Osteoblast (primary cell): ENCODE data around the gene RAP1GAP. TPM values are rescaled to one million over a fixed set of nuclear protein-coding genes. Genes with fewer than 3 reads are reported as not detected.

Experiments
- DNase-seq: peaks from one replicate; pipeline ENCODE4 v3.0.0; 2011; ENCODE audit warnings: low spot score, mixed read lengths; ENCODE audit not compliant: insufficient read length; ENCODE audit errors: missing footprints
- H2AFZ ChIP-seq: 2 replicates; pipeline ENCODE4 v1.6.0; 2011; ENCODE audit warnings: mild to moderate bottlenecking, low read length
- H3K27ac ChIP-seq: 2 replicates; pipeline ENCODE4 v1.5.1; 2011; ENCODE audit warnings: mild to moderate bottlenecking, low read depth, low read length, moderate library complexity
- H3K27me3 ChIP-seq: 2 replicates; pipeline ENCODE4 v1.6.0; 2012; ENCODE audit warnings: mild to moderate bottlenecking, control low read depth, inconsistent platforms, low read length, moderate library complexity; ENCODE audit not compliant: insufficient read depth
- H3K36me3 ChIP-seq: 2 replicates; pipeline ENCODE4 v1.5.1; 2011; ENCODE audit warnings: mild to moderate bottlenecking, low read length, control low read depth, moderate library complexity; ENCODE audit not compliant: insufficient read depth
- H3K4me1 ChIP-seq: 2 replicates; pipeline ENCODE4 v1.5.1; 2011; ENCODE audit warnings: mild to moderate bottlenecking, low read length, control low read depth, moderate library complexity; ENCODE audit not compliant: insufficient read depth
- H3K4me2 ChIP-seq: 2 replicates; pipeline ENCODE4 v1.6.0; 2011; ENCODE audit warnings: mild to moderate bottlenecking, low read length; ENCODE audit not compliant: insufficient read depth
- H3K4me3 ChIP-seq: fragments of 200-600 bp; sonication (generic); 3 replicates; pipeline ENCODE4 v1.5.1; 2012; ENCODE audit warnings: mild to moderate bottlenecking, low read length, inconsistent platforms; ENCODE audit not compliant: insufficient read depth
- H3K79me2 ChIP-seq: 2 replicates; pipeline ENCODE4 v1.6.0; 2012; ENCODE audit warnings: mild to moderate bottlenecking, low read length, control low read depth, inconsistent platforms; ENCODE audit not compliant: insufficient read depth
- H3K9me3 ChIP-seq: 2 replicates; pipeline ENCODE4 v1.5.1; 2011; ENCODE audit warnings: low read depth, low read length, control low read depth
- H4K20me1 ChIP-seq: 2 replicates; pipeline ENCODE4 v1.6.0; 2012; ENCODE audit warnings: mild to moderate bottlenecking, low read length, control low read depth; ENCODE audit not compliant: insufficient read depth
- CTCF ChIP-seq: IDR thresholded peaks from 2 replicates; pipeline ENCODE4 v1.5.1; 2011; ENCODE audit warnings: mild to moderate bottlenecking, low read depth, low read length, moderate library complexity; ENCODE audit errors: extremely low read depth
- total RNA-seq: library from RNA; depleted of rRNA; stranded (reverse); fragments of >200 nt; gene quantifications from 2 replicates; pipeline ENCODE4 v1.2.3, GENCODE V29; 2012

RAP1GAP gene
- total RNA-seq, 1 donor: under 0.01 TPM

- Histone ChIP-seq H3K79me2 (no peaks in the 10 kb centered on the region), H3K4me3 (no peak overlapping the region), H3K4me2 (no peak overlapping the region), H3K27me3 (peaks cover 34% of the 10 kb centered on the region), H3K9me3 (no peaks in the 10 kb centered on the region), H2AFZ (no peak overlapping the region), H3K4me1 (no peaks in the 10 kb centered on the region), H4K20me1 (no peaks in the 10 kb centered on the region), H3K36me3 (no peaks in the 10 kb centered on the region), H3K27ac (no peak overlapping the region)
- no peak for DNase-seq
- no peak for TF ChIP-seq CTCF
These were observed 44.4 kb downstream of the RAP1GAP start for GRCh38 chr1:21624571-21625389.

- Histone ChIP-seq H2AFZ (no peak overlapping the region), H3K79me2 (no peaks in the 10 kb centered on the region), H3K36me3 (no peaks in the 10 kb centered on the region), H3K27me3 (peaks cover 34% of the 10 kb centered on the region), H3K4me3 (no peak overlapping the region), H4K20me1 (no peaks in the 10 kb centered on the region), H3K27ac (no peak overlapping the region), H3K4me1 (no peaks in the 10 kb centered on the region), H3K4me2 (no peak overlapping the region), H3K9me3 (no peaks in the 10 kb centered on the region)
- no peak for DNase-seq
- TF ChIP-seq CTCF: no peak
These were observed 45.7 kb downstream of the RAP1GAP start for GRCh38 chr1:21623410-21623961.

DNA sequence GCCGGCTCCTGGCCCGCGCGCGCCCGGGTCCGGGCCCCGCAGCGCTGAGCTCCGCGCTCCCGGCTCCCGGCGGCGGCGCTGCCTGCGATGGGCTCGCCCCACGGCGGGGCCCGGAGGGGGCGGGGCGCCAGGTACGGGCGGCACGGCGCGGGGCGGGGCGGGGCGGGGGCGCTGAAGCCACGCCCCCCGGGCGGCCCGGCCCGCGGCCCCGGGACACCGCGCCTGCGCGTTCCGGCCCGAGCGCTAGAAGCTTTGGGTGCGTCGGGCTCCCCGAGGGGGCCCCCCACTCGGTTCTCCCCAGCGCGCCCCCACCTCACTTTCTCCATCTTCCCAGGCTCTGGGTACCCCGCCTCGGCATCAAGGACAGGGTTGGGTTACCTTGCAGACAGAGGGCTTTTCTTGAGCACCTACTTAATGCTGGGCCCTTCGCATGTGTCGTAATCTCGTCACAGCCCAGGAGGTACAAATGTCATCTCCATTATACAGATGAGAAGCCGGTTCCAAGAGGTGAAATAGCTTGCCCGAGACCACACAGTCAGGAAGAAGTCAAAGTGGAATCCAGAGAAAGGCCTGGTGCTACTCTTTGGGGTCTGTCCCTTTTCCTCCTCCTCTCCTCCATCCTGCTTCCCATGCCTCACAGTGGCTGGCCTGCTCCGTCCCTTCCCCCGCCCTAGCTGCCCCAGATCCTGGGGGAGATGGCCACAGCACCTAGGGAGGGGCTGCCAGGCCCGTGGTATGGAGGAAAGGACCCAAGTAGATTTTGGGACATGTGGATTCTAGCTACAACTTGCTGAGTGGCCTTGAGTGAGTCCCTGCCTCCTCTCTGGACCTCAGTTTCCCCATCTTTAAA is 46.5 kb downstream of the RAP1GAP start:
- no peak for TF ChIP-seq CTCF
- peak overlapping the region; percentile 30 for H3K4me3 ChIP-seq
- H3K27ac ChIP-seq: no peak overlapping the region
- H3K4me1 ChIP-seq: no peaks in the 10 kb centered on the region
- H2AFZ ChIP-seq: no peak overlapping the region
- H3K79me2 ChIP-seq: no peaks in the 10 kb centered on the region
- no peaks in the 10 kb centered on the region for H3K36me3 ChIP-seq
- H4K20me1 ChIP-seq: no peaks in the 10 kb centered on the region
- DNase-seq: peak; percentile 93
- peaks cover 34% of the 10 kb centered on the region for H3K27me3 ChIP-seq
- H3K9me3 ChIP-seq: no peaks in the 10 kb centered on the region
- H3K4me2 ChIP-seq: peak overlapping the region; percentile 61
